HG03064 (cell line): Measurements from ENCODE around the gene MAPK4.

Experiments used
- ATAC-seq: cut with Tn5 transposase; IDR thresholded peaks from one replicate; pipeline ENCODE4 v1.9.1; 2021; ENCODE audit warnings: low read depth; ENCODE audit not compliant: unreplicated experiment

Gene MAPK4

GRCh38 chr18:50711386-50711785 is 151.5 kb downstream of the MAPK4 start:
- ATAC-seq = no peak

- no peak for ATAC-seq
These were observed 156.0 kb downstream of the MAPK4 start for GRCh38 chr18:50715919-50716318.

GRCh38 chr18:50716902-50717301 is 157.0 kb downstream of the MAPK4 start:
- no peak for ATAC-seq

GRCh38 chr18:50717563-50717962 is 157.7 kb downstream of the MAPK4 start:
- no peak for ATAC-seq

- ATAC-seq = no peak
These were observed 159.8 kb downstream of the MAPK4 start for GRCh38 chr18:50719471-50720324.

- no peak for ATAC-seq
These were observed 160.4 kb downstream of the MAPK4 start for GRCh38 chr18:50720325-50720674.

- ATAC-seq = no peak
These were observed 161.1 kb downstream of the MAPK4 start for GRCh38 chr18:50721006-50721405.

- no peak for ATAC-seq
These were observed 161.7 kb downstream of the MAPK4 start for GRCh38 chr18:50721451-50722120.

GRCh38 chr18:50722311-50722710 is 162.4 kb downstream of the MAPK4 start:
- no peak for ATAC-seq

- no peak for ATAC-seq
These were observed 164.9 kb downstream of the MAPK4 start for GRCh38 chr18:50724751-50725151.

- peak; percentile 76 for ATAC-seq
These were observed 167.2 kb downstream of the MAPK4 start for GRCh38 chr18:50726960-50727589.

- no peak for ATAC-seq
These were observed 168.0 kb downstream of the MAPK4 start for GRCh38 chr18:50727721-50728471.

- ATAC-seq = no peak
These were observed 169.5 kb downstream of the MAPK4 start for GRCh38 chr18:50729376-50729775.

- ATAC-seq = no peak
These were observed 170.1 kb downstream of the MAPK4 start for GRCh38 chr18:50729986-50730385.

GRCh38 chr18:50734342-50734741 is 174.5 kb downstream of the MAPK4 start:
- no peak for ATAC-seq

- no peak for ATAC-seq
These were observed 175.0 kb downstream of the MAPK4 start for GRCh38 chr18:50734886-50735285.

- ATAC-seq = no peak
These were observed 177.2 kb downstream of the MAPK4 start for GRCh38 chr18:50737127-50737526.

- no peak for ATAC-seq
These were observed 178.3 kb downstream of the MAPK4 start for GRCh38 chr18:50738098-50738757.

- ATAC-seq = no peak
These were observed 183.1 kb downstream of the MAPK4 start for GRCh38 chr18:50742952-50743351.

GRCh38 chr18:50744253-50744652 is 184.4 kb downstream of the MAPK4 start:
- ATAC-seq = no peak
